K562 (cell line): Measurements from ENCODE around the gene GJA9. TPM values are rescaled to one million over a fixed set of nuclear protein-coding genes. Genes with fewer than 3 reads are reported as not detected.

Experiments used
- ATAC-seq: fragments of 200-7000 bp; cut with Tn5 transposase; 3 replicates; pipeline ENCODE4 v1.9.1; 2020; ENCODE audit warnings: moderate library complexity
- BruUV-seq: library from RNA; stranded (reverse); fragments of 400-500 nt; replicated peaks from 2 replicates; lab custom pipeline; 2021; lab: Mats Ljungman, UMichigan
- CTCF ChIA-PET: fragments of 300-600 bp; formaldehyde crosslinking; extraction: SDS; loops from one replicate; lab custom pipeline; 2021; ENCODE audit warnings: low intra/inter-chr PET ratio; lab: Yijun Ruan, JAX
- POLR2A ChIA-PET: fragments of 300-600, 350-650 bp; sonication (Branson Sonifier 250); formaldehyde crosslinking; extraction: SDS; loops from one replicate; lab custom pipeline; 2021; ENCODE audit warnings: antibody characterized with exemption, inconsistent platforms; lab: Yijun Ruan, JAX
- DNase-seq, 4 experiments: peaks; one replicate each; pipeline versions ENCODE4 v3.0.0 to v3.0.0-alpha.2; 2011 to 2018; ENCODE audit warnings: low spot score in 3 of 4, mixed read lengths in 3 of 4; ENCODE audit errors: extremely low read depth in 1 of 4
- FAIRE-seq: peaks from 2 replicates; lab custom pipeline; 2011; peaks lifted over from hg19 to GRCh38; lab: Jason Lieb, UNC
- H2AFZ ChIP-seq: 2 replicates; pipeline ENCODE4 v1.6.0; 2011; ENCODE audit warnings: low read depth, low read length, control low read depth, inconsistent platforms
- H3K27ac ChIP-seq: fragments of 200-600 bp; 3 replicates; pipeline ENCODE4 v1.8.0; 2011; ENCODE audit warnings: low read depth, mild to moderate bottlenecking, control low read depth, inconsistent platforms, low read length, moderate library complexity, mixed read lengths; ENCODE audit errors: extremely low read depth
- H3K27me3 ChIP-seq, 2 experiments: fragments of 300-600 bp in 1 of 2; 2 replicates in 1 of 2; 3 replicates in 1 of 2; pipeline versions ENCODE4 v1.6.0 to v1.8.0; 2011; ENCODE audit warnings: inconsistent platforms in 2 of 2, low read length in 2 of 2, mild to moderate bottlenecking in 1 of 2, mixed read lengths in 1 of 2, moderate library complexity in 1 of 2; ENCODE audit not compliant: control insufficient read depth in 2 of 2, insufficient read depth in 2 of 2
- H3K36me3 ChIP-seq: fragments of 300-600 bp; 3 replicates; pipeline ENCODE4 v1.8.0; 2011; ENCODE audit warnings: mild to moderate bottlenecking, low read length, inconsistent platforms; ENCODE audit not compliant: control insufficient read depth, insufficient read depth
- H3K4me1 ChIP-seq, 2 experiments: fragments of 200-600 bp in 1 of 2; replicated peaks in 1 of 2; 2 replicates in 1 of 2; 3 replicates in 1 of 2; pipeline versions ENCODE4 v1.5.1 to v1.8.0; 2011; ENCODE audit warnings: inconsistent platforms in 2 of 2, low read length in 2 of 2, mild to moderate bottlenecking in 1 of 2, mixed read lengths in 1 of 2, moderate library complexity in 1 of 2; ENCODE audit not compliant: control insufficient read depth in 2 of 2, insufficient read depth in 2 of 2
- H3K4me2 ChIP-seq: 2 replicates; pipeline ENCODE4 v1.6.1; 2011; ENCODE audit warnings: low read length, control low read depth, inconsistent platforms, mixed read lengths; ENCODE audit not compliant: insufficient read depth
- H3K4me3 ChIP-seq: fragments of 200-600 bp; sonication (generic), shearing (Covaris generic); 2 replicates; pipeline ENCODE4 v1.5.1; 2016; ENCODE audit warnings: control low read depth, inconsistent platforms
- H3K79me2 ChIP-seq: fragments of 200-600 bp; 3 replicates; pipeline ENCODE4 v1.8.0; 2011; ENCODE audit warnings: low read length, inconsistent platforms; ENCODE audit not compliant: control insufficient read depth, insufficient read depth
- H3K9ac ChIP-seq, 2 experiments: 2 replicates each; pipeline versions ENCODE4 v1.6.0 to v1.6.1; 2011; ENCODE audit warnings: low read depth in 2 of 2, low read length in 2 of 2, control low read depth in 1 of 2, inconsistent platforms in 1 of 2, mild to moderate bottlenecking in 1 of 2, mixed read lengths in 1 of 2; ENCODE audit not compliant: insufficient read depth in 1 of 2
- H3K9me1 ChIP-seq: one replicate; pipeline ENCODE4 v1.6.0; 2011; ENCODE audit warnings: inconsistent platforms, mild to moderate bottlenecking, low read length, moderate library complexity; ENCODE audit not compliant: control insufficient read depth, insufficient read depth
- H3K9me3 ChIP-seq: replicated peaks from 2 replicates; pipeline ENCODE4 v1.5.1; 2011; ENCODE audit warnings: low read depth, low read length, inconsistent platforms; ENCODE audit not compliant: control insufficient read depth, insufficient read depth
- H4K20me1 ChIP-seq: replicated peaks from 2 replicates; pipeline ENCODE4 v1.6.1; 2011; ENCODE audit warnings: low read length, inconsistent platforms, mixed read lengths; ENCODE audit not compliant: control insufficient read depth, insufficient read depth
- ELF2 ChIP-seq: fragments of 250-450 bp; sonication (Bioruptor Pico); IDR thresholded peaks from 2 replicates; pipeline ENCODE4 v1.5.0; 2021; ENCODE audit warnings: mild to moderate bottlenecking
- KAT7 ChIP-seq: sonication (generic); formaldehyde crosslinking; IDR thresholded peaks from 2 replicates; pipeline ENCODE4 v1.8.0; 2022; ENCODE audit warnings: missing genetic modification reagents, mild to moderate bottlenecking, borderline replicate concordance
- SMARCA5 ChIP-seq: fragments of 450-650 bp; IDR thresholded peaks from 2 replicates; pipeline ENCODE4 v1.6.1; 2016
- U2AF1 ChIP-seq: fragments of 200-400 bp; formaldehyde crosslinking; optimal IDR thresholded peaks from 2 replicates; pipeline ENCODE3; 2017; ENCODE audit warnings: mild to moderate bottlenecking, low read depth, low read length, moderate library complexity
- in situ Hi-C: fragments of 300-500 bp; cut with MboI; formaldehyde crosslinking; loops from 4 replicates; pipeline ENCODE4 v1.15.0; 2018; ENCODE audit warnings: inconsistent platforms, mixed read lengths
- intact Hi-C: fragments of 100-400 bp; cut with micrococcal nuclease; formaldehyde crosslinking; loops from 2 replicates; pipeline ENCODE4 v1.14.2; 2022
- polyA plus RNA-seq, 8 experiments: library from polyadenylated mRNA; depleted of rRNA in 4 of 8; stranded (reverse) in 5 of 8; unstranded in 3 of 8; fragments of >200 nt; fragmentation: Nextera tagmentation in 2 of 8; fragmentation: Illumina TruSeq in 1 of 8; extraction: Ambion mirVana in 2 of 8; extraction: Trizol in 1 of 8; gene quantifications; 2 replicates each; pipeline versions ENCODE4 v1.2.1 to v1.2.3, GENCODE V29; 2011 to 2014; ENCODE audit warnings: inconsistent platforms in 1 of 8, missing spikeins in 1 of 8
- total RNA-seq, 7 experiments: library from RNA; depleted of rRNA in 6 of 7; stranded (reverse); fragments of >200 nt in 6 of 7; fragmentation: Illumina TruSeq in 2 of 7; extraction: Trizol in 2 of 7; gene quantifications; 2 replicates each; pipeline versions ENCODE4 v1.2.1 to v1.2.3, GENCODE V29; 2011 to 2021; ENCODE audit warnings: low replicate concordance in 1 of 7
- TF ChIP-seq, protein P1 (sequence below): sonication (generic); formaldehyde crosslinking; IDR thresholded peaks from 2 replicates; pipeline ENCODE4 v1.9.0; 2022; ENCODE audit warnings: mild to moderate bottlenecking, missing genetic modification reagents
- TF ChIP-seq, protein P2 (sequence below), 3 experiments: IDR thresholded peaks in 2 of 3; conservative IDR thresholded peaks in 1 of 3; 2 replicates each; pipeline ENCODE4 v1.5.1; 2011 to 2012; ENCODE audit warnings: low read length in 3 of 3, mild to moderate bottlenecking in 3 of 3, control low read depth in 2 of 3, improper control_type of control experiment in 1 of 3, inconsistent platforms in 1 of 3, low read depth in 1 of 3, mixed read lengths in 1 of 3, moderate library complexity in 1 of 3; ENCODE audit not compliant: insufficient read depth in 2 of 3
- TF ChIP-seq, protein P3 (sequence below): fragments of 450-650 bp; IDR thresholded peaks from 2 replicates; pipeline ENCODE4 v1.6.1; 2016; ENCODE audit warnings: missing biosample characterization, missing genetic modification characterization

GJA9 gene
- total and polyA plus RNA-seq, 9 of the 15 experiments (the other 6 are each of a cell fraction or from before 2014, with no cell fraction given), result not detected

DNA sequence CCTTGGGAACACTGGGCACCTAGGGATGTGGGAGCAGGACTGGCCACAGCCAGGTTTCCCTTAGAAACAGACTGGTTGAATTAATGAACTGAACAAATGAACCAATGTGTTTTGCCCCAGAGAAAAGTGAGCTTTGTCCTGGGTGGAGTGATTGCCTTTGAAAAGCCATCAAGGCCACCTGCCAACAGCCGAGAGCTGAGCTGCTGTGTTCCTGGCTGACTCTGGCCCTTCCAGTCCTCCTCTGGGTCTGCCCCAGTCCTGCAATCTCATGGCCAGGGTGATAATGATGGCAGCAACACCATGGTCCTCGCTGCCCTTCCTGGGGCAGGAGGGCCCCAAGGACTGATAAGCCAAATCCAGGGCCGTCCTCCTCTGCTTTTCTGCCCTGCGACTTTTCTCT is 18.2 kb upstream of the GJA9 start (continued):
- TF ChIP-seq, protein P1, sequence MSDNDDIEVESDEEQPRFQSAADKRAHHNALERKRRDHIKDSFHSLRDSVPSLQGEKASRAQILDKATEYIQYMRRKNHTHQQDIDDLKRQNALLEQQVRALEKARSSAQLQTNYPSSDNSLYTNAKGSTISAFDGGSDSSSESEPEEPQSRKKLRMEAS, result no peak
- TF ChIP-seq SMARCA5, result no peak
- TF ChIP-seq, protein P2, sequence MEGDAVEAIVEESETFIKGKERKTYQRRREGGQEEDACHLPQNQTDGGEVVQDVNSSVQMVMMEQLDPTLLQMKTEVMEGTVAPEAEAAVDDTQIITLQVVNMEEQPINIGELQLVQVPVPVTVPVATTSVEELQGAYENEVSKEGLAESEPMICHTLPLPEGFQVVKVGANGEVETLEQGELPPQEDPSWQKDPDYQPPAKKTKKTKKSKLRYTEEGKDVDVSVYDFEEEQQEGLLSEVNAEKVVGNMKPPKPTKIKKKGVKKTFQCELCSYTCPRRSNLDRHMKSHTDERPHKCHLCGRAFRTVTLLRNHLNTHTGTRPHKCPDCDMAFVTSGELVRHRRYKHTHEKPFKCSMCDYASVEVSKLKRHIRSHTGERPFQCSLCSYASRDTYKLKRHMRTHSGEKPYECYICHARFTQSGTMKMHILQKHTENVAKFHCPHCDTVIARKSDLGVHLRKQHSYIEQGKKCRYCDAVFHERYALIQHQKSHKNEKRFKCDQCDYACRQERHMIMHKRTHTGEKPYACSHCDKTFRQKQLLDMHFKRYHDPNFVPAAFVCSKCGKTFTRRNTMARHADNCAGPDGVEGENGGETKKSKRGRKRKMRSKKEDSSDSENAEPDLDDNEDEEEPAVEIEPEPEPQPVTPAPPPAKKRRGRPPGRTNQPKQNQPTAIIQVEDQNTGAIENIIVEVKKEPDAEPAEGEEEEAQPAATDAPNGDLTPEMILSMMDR (IDR thresholded peaks at IDR 0.05 in 2 of 3, conservative IDR thresholded peaks at IDR 0.05 in 1 of 3; ENCODE audit: insufficient read depth in 2 of 3, low read depth in 1 of 3, low read length in 3 of 3), result no peak
- TF ChIP-seq, all 486 proteins: peak for 0

DNA sequence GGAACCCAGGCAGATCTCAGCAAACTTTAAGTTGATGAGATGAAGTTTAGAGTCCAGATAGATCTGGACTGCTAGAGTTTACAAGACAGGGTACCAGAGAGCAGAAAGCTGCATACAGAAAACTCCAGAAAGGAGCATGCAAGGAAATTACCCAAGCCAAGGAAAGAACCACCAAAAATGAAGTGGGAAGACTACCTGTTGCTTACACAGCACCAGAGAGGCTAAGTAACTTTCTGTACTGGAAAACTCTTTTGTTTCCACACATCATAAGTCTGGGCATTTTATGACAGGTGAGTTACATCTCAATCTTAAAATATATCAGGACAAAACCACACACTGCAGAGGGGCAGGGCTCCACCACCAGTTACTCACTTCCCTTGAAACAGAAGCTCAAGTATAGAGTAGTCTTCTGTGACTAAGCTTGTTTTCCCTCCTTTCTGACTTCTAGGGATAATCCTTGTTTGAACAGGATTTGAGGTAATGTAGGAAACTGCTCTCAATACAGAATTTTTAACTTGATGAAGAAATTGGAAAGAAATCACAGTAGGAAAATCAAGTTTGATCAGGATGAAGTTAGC is 17.4 kb upstream of the GJA9 start:
- Histone ChIP-seq H3K27me3 (no peaks in the 10 kb centered on the region), H3K9me1 (no peaks in the 10 kb centered on the region), H3K4me3 (no peak overlapping the region), H3K36me3 (no peaks in the 10 kb centered on the region), H3K4me1 (no peaks in the 10 kb centered on the region), H3K79me2 (no peaks in the 10 kb centered on the region), H3K9ac (no peak overlapping the region), H2AFZ (no peak overlapping the region), H3K9me3 (no peaks in the 10 kb centered on the region), H4K20me1 (no peaks in the 10 kb centered on the region), H3K4me2 (no peak overlapping the region), H3K27ac (no peak overlapping the region)
- TF ChIP-seq, protein P3, sequence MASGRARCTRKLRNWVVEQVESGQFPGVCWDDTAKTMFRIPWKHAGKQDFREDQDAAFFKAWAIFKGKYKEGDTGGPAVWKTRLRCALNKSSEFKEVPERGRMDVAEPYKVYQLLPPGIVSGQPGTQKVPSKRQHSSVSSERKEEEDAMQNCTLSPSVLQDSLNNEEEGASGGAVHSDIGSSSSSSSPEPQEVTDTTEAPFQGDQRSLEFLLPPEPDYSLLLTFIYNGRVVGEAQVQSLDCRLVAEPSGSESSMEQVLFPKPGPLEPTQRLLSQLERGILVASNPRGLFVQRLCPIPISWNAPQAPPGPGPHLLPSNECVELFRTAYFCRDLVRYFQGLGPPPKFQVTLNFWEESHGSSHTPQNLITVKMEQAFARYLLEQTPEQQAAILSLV, result no peak
- TF ChIP-seq U2AF1, result no peak
- no peak for TF ChIP-seq KAT7 (CRISPR knock-in tag)
- no peak for TF ChIP-seq ELF2 (CRISPR knock-in tag)
- FAIRE-seq (no peak), ATAC-seq (no peak; the same call in 1 of the 3 replicates), DNase-seq (no peak)
- BruUV-seq, result no TSS peak
- POLR2A ChIA-PET, result interaction anchor here (1.0 kb wide), 1 partner anchor 20 kb away, joined by 3 read pairs; no protein-coding TSS in a partner anchor
- intact Hi-C loops, result no loop called here
- in situ Hi-C loops, result no loop called here
- CTCF ChIA-PET, result no interaction called here
